HAP-1 (cell line): ENCODE data around the gene SMARCAL1.

ENCODE experiments used
- DNase-seq, 2 experiments: peaks; one replicate each; pipeline ENCODE4 v3.0.0-alpha.2; 2016 to 2020; ENCODE audit warnings: low spot score in 2 of 2
- H3K27me3 ChIP-seq: fragments of 250-450 bp; sonication (Bioruptor Pico); 2 replicates; pipeline ENCODE4 v1.5.1; 2020; ENCODE audit warnings: low read depth, mild to moderate bottlenecking, moderate library complexity
- H3K36me3 ChIP-seq: fragments of 250-450 bp; sonication (Bioruptor Pico); replicated peaks from 2 replicates; pipeline ENCODE4 v1.5.1; 2020; ENCODE audit warnings: mild to moderate bottlenecking
- H3K4me1 ChIP-seq: fragments of 250-450 bp; sonication (Bioruptor Pico); 2 replicates; pipeline ENCODE4 v1.5.1; 2020; ENCODE audit warnings: mild to moderate bottlenecking
- H3K4me3 ChIP-seq: fragments of 250-450 bp; sonication (Bioruptor Pico); 2 replicates; pipeline ENCODE4 v1.5.1; 2020; ENCODE audit warnings: mild to moderate bottlenecking, moderate library complexity
- H3K9me3 ChIP-seq: fragments of 250-450 bp; sonication (Bioruptor Pico); 2 replicates; pipeline ENCODE4 v1.5.1; 2020; ENCODE audit warnings: mild to moderate bottlenecking, moderate library complexity
- in situ Hi-C: fragments of 300-500 bp; cut with MboI; formaldehyde crosslinking; loops from 3 replicates; pipeline ENCODE4 v1.14.3; 2020; ENCODE audit warnings: low sequenced_read_pairs, inconsistent platforms, mixed read lengths

The SMARCAL1 gene

DNA sequence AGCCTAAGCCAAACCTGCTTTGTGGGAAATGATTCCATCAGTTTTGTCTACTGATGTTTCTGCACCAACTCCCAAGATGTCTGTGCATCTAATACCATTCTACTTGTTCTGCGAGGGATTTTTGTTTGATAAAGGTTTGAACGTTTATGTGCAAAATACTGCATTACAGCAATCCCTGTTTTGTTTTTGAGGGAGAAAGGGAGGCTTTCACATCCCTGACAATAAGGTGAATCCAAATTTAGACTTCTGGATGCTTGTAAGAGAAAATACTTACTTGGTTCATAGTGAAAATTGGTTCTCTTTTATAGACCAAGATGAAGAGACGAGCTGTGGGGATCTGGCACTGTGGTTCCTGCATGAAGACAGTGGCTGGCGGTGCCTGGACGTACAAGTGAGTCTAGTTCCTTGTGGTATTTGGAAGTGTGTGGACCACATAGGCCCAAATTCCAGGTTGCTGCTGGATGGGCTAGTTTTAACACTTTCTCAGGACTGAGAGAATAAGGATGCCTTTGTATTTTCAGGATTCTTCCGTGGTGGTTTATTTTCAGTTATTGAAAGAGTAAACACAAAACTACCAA, 87.4 kb downstream of the SMARCAL1 start:
- in situ Hi-C loops: loop anchor here (25.0 kb wide), 1 partner anchor 1013 kb away; no protein-coding TSS in a partner anchor
- H3K9me3 ChIP-seq: no peaks in the 10 kb centered on the region
- peaks cover 60% of the 10 kb centered on the region for H3K36me3 ChIP-seq
- H3K27me3 ChIP-seq: no peaks in the 10 kb centered on the region
- peaks cover 23% of the 10 kb centered on the region for H3K4me1 ChIP-seq
- H3K4me3 ChIP-seq: peak overlapping the region; percentile 98
- DNase-seq: no peak

DNA sequence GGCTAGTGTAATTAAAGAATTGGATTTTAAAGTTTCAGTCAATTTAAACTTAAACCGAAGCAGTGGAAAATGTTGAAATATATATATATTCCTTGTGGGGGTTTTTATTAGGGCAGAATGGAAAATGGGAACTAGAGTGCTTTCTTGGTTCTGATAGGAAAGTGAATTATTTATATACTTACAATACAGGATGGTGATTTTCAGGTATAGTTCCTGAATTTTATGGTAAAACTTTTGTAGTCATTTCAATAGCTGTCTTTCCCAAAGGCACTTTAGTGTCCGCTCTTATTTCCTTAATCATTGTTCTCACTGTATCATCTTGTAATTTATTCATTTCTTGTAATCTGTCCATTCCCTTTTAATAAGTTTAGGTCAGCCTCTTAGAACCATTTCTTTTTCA, 88.3 kb downstream of the SMARCAL1 start:
- no peaks in the 10 kb centered on the region for H3K27me3 ChIP-seq
- peaks cover 66% of the 10 kb centered on the region for H3K36me3 ChIP-seq
- peak overlapping the region; percentile 98 for H3K4me3 ChIP-seq
- no peaks in the 10 kb centered on the region for H3K9me3 ChIP-seq
- DNase-seq: no peak
- in situ Hi-C loops: loop anchor here (25.0 kb wide), 1 partner anchor 1012 kb away; no protein-coding TSS in a partner anchor
- H3K4me1 ChIP-seq: peaks cover 23% of the 10 kb centered on the region

DNA sequence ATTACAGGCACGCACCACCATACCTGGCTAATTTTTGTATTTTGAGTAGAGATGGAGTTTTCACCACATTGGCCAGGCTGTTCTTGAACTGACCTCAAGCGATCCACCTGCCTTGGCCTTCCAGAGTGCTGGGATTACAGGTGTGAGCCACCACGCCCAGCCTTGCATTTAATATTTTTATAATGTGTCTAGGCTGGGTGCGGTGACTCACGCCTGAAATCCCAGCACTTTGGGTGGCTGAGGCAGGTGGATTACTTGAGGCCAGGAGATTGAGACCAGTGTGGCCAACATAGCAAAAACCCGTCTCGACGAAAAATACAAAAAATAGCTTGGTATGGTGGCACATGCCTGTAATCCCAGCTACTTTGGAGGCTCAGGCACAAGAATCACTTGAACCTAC, 89.6 kb downstream of the SMARCAL1 start:
- Histone ChIP-seq H3K4me3 (no peak overlapping the region), H3K4me1 (peaks cover 23% of the 10 kb centered on the region), H3K9me3 (no peaks in the 10 kb centered on the region), H3K27me3 (no peaks in the 10 kb centered on the region), H3K36me3 (peaks cover 76% of the 10 kb centered on the region)
- DNase-seq: no peak
- in situ Hi-C loops: loop anchor here (25.0 kb wide), 1 partner anchor 1010 kb away; no protein-coding TSS in a partner anchor

DNA sequence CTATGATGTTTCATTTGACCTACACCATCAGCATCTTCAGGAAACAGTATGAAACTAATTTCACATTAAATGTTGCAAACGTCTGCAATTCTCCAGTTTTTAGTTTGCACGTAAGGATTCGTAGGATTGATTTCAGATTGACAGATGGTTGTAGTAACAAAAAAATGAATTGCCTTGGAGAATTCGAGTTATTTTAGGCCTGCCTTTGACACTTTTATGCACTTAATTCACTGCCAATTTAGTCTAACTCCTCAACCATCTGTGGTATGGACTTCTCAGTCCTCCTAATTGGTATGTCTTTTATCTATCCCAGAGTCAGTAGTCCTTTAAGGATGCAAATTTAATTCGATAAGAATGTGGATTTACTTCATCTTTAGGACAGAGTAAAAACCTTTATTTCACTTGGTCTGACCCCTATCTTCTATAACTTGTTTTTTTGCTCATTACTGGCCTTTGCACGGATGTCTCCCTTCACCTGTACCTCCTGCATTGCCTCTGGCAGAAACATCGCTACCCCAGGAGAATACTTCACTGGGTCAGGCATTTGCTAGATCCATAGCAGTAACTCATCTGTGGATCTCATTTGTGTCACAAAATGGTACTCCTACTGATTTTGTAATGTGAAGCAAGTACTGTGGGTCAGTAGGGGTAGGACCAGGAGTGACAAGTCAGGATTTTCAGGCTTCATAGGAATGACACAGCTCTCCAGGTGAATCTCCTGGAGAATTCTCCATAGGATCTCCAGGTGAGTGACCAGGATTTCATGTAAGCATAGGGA, 90.3 kb downstream of the SMARCAL1 start:
- in situ Hi-C loops: loop anchor here (25.0 kb wide), 1 partner anchor 1010 kb away; no protein-coding TSS in a partner anchor
- peaks cover 78% of the 10 kb centered on the region for H3K36me3 ChIP-seq

DNA sequence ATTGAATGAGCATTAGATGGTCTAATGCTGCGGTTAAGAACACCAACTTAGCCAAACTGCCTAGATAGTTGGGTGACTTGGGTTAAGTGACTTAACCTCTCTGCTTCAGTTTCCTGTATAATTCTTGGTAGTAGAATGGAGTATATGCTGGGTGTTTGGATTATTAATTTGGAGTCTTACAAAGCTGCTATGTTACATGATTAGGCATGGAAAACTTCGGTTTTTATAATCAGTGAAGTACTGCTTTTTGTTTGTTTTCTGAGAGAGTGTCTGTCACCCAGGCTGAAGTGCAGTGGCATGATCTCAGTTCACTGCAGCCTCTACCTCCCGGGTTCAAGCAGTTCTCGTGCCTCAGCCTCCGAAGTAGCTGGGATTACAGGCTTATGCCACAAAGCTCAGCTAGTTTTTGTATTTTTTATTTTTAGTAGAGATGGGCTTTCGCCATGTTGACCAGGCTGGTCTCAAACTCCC, 90.9 kb downstream of the SMARCAL1 start:
- Histone ChIP-seq H3K9me3 (no peaks in the 10 kb centered on the region), H3K27me3 (no peaks in the 10 kb centered on the region), H3K4me3 (no peak overlapping the region), H3K36me3 (peaks cover 80% of the 10 kb centered on the region), H3K4me1 (peaks cover 16% of the 10 kb centered on the region)
- DNase-seq: no peak
- in situ Hi-C loops: loop anchor here (25.0 kb wide), 1 partner anchor 1009 kb away; no protein-coding TSS in a partner anchor

More for the DNA sequence above, 90.3 kb downstream of the SMARCAL1 start:
- no peak for DNase-seq
- H3K9me3 ChIP-seq: no peaks in the 10 kb centered on the region
- H3K27me3 ChIP-seq: no peaks in the 10 kb centered on the region
- peaks cover 19% of the 10 kb centered on the region for H3K4me1 ChIP-seq
- no peak overlapping the region for H3K4me3 ChIP-seq

DNA sequence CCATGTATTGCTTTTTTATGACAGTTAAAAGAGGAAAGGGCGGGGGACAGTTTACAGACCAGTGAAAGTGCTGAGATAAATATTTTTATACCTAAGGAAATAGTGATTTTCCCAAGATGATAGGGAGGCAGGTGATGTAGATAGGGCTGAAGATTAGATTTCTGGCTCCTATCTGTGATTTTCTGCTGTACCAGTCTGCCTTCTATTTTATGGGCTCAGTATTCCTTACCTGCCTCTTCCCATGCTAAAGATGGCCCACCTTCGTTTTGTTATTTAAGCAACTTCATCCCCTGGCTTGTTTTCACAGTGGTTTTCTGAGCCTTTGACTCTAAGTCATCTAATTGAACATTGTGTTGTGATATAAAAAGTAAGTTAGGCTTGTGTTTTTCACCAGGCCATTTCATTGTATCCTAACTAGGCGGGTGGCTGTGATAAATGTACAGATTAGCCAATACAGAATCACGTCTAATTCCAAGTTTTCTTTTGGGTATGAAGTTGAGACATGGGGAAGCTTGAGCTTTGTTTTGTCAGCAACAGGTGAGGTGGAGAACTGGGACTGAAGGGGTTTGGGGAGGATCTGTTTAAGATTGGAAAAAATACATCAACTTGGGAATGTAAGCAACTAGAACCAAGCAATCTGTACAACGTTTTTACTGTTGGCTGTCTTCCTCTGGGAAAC, 91.6 kb downstream of the SMARCAL1 start:
- Histone ChIP-seq H3K27me3 (no peaks in the 10 kb centered on the region), H3K36me3 (peaks cover 79% of the 10 kb centered on the region), H3K4me1 (peaks cover 16% of the 10 kb centered on the region), H3K9me3 (no peaks in the 10 kb centered on the region), H3K4me3 (no peak overlapping the region)
- DNase-seq: no peak
- in situ Hi-C loops: loop anchor here (25.0 kb wide), 1 partner anchor 1008 kb away; no protein-coding TSS in a partner anchor

DNA sequence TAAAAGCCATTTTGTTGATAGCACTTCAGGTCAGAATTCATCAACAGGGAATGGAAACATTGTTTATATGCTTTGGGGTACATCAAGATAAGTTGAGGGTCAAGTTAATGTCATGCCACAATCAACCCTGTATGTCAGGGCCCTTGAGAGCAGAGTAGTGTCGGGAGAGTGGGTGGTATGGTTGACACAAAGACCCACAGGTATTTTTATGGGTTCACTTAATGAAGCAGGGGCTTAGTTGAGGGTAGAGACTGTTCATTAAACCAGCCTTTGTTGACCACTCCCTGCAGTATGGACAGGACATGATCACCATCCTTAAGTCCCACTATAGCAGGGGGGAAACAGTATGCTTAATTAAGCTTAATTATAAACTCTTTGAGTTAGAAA, 92.1 kb downstream of the SMARCAL1 start:
- Histone ChIP-seq H3K9me3 (no peaks in the 10 kb centered on the region), H3K27me3 (no peaks in the 10 kb centered on the region), H3K36me3 (peaks cover 73% of the 10 kb centered on the region), H3K4me1 (peaks cover 16% of the 10 kb centered on the region), H3K4me3 (no peak overlapping the region)
- in situ Hi-C loops: loop anchor here (25.0 kb wide), 1 partner anchor 1008 kb away; no protein-coding TSS in a partner anchor
- no peak for DNase-seq

DNA sequence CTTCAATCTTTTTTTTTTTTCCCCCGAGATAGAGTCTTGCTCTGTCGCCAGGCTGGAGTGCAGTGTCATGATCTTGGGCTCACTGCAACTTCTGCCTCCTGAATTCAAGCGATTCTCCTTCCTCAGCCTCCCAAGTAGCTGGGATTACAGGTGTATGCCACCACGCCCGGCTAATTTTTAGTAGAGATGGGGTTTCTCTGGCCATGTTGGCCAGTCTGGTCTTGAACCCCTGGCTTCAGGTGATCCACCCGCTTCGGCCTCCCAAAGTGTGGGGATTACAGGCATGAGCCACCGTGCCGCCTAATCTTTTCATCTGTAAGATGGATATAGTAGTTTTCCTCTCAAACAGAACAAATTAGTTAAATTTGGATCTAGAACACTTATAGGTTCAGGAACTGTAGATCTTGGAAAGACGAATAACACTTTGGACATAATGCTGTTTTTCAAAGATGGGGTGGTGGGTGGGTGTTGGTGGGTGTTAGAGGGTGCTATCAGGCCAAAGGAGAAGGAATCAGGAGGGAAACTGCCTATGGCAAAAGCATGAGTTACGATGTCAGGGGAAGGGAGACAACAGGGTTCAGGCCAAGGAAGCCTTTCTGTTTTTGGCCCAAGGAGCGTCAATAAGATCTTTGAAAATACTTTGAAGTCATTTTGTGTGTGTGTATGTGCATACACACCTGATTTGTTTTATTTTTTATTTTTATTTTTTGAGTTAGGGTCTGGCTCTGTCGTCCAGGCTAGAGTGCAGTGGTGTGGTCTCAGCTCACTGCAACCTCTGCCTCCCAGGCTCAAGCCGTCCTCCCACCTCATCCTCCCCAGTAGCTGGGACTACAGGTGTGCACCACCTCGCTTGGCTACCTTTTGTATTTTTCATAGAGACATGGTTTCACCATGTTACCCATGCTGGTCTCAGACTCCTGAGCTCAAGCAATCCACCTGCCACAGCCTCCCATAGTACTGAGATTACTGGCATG, 93.1 kb downstream of the SMARCAL1 start:
- no peaks in the 10 kb centered on the region for H3K27me3 ChIP-seq
- no peak for DNase-seq
- peaks cover 63% of the 10 kb centered on the region for H3K36me3 ChIP-seq
- H3K9me3 ChIP-seq: no peaks in the 10 kb centered on the region
- in situ Hi-C loops: loop anchor here (25.0 kb wide), 1 partner anchor 1007 kb away; no protein-coding TSS in a partner anchor
- no peak overlapping the region for H3K4me3 ChIP-seq
- peaks cover 14% of the 10 kb centered on the region for H3K4me1 ChIP-seq

DNA sequence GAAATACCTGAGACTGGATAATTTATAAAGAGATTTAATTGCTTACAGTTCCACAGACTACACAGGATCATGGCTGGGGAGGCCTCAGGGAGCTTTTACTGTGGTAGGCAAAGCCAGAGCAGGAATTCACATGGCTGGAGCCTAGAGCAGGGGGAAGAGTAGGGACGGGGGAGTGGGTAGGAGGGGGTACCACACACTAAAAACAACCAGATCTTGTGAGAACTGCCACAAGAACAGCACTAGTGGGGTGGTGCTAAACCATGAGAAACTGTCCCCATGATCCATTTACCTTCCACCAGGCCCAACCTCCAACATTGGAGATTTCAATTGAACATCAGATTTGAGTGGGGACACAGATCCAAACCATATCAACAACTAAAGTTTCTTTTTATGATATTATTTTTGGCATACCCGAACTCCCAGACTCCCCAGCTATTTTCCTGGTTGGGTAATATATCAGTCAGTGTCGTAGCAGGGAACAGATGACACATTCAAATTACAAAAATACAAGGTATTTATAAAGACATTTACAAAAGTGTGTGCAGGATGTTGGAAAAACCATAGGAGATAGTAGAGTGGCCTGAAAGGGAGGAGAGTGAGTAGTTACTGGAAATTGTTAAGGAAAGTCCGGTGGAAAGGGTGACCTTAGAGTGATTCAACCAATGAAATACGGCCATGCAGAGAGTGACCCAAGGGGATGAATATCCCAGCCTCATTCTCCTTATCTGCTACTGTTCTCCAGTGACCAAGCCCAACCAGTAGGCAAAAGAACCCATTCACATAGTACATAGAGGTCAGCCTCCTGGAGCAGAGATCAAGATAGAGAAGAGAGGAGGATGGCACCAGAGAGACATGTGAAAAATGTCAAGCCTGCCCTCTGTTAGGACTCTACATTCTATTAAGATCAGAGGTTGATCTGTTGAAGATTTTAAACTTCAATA, 95.2 kb downstream of the SMARCAL1 start:
- Histone ChIP-seq H3K9me3 (no peaks in the 10 kb centered on the region), H3K4me1 (no peaks in the 10 kb centered on the region), H3K27me3 (no peaks in the 10 kb centered on the region), H3K4me3 (no peak overlapping the region), H3K36me3 (peaks cover 45% of the 10 kb centered on the region)
- no peak for DNase-seq
- in situ Hi-C loops: loop anchor here (25.0 kb wide), 1 partner anchor 1005 kb away; no protein-coding TSS in a partner anchor

DNA sequence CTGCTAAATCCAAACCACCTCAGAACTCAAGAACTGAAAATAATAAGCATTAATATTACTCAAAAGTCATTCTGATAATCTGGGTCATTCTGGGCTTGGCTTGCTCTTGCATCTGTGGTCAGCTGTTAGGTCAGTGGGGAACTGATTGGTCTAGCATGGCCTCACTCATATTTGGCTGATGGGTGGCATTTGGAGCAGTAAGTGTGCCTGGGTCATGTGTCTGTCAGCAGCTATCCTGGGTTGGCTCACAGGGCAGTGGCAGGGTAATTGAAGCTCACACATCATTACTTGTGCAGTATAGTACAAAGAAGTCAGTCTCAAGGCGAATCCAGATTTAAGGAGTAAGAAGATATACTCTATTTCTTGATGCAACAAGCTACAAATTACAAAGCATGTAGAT, 95.9 kb downstream of the SMARCAL1 start:
- Histone ChIP-seq H3K9me3 (no peaks in the 10 kb centered on the region), H3K4me1 (no peaks in the 10 kb centered on the region), H3K27me3 (no peaks in the 10 kb centered on the region), H3K4me3 (no peak overlapping the region), H3K36me3 (peaks cover 37% of the 10 kb centered on the region)
- no peak for DNase-seq
- in situ Hi-C loops: loop anchor here (25.0 kb wide), 1 partner anchor 1004 kb away; no protein-coding TSS in a partner anchor

DNA sequence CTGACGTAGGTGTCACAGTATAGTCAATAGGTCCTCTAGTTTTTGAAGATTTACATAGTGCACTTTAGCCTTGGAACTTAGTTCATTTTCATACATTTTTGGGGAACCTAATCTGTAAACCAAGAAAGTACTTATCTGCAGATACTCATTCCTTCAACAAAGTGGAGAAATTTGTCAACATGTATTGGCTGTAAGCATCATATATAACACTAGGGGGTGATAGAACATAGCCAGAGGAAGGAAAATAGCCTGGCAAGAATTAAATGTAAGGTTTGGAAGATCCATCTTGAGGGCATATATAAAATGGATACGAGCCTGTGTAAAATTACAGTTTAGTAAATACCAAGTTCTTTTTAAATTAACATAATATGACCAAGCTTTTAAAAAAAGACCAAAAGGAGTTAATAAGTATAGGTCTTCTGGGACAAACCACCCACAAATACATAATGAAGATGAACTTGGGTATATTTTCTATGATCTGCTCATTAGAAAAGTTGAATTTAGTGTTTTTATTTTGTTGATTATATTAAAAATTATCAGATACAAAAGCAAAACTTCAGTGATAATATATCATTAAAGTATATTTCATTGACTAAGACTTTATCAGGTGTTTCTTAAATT, 104.6 kb downstream of the SMARCAL1 start:
- Histone ChIP-seq H3K4me1 (no peaks in the 10 kb centered on the region), H3K9me3 (no peaks in the 10 kb centered on the region), H3K4me3 (no peak overlapping the region), H3K27me3 (no peaks in the 10 kb centered on the region), H3K36me3 (no peaks in the 10 kb centered on the region; the same call in 1 of the 2 replicates)
- DNase-seq: peak in 1 of 2 experiments; percentile 62
- in situ Hi-C loops: loop anchor here (5.0 to 25.0 kb wide), 2 partner anchors 150 to 995 kb away; no protein-coding TSS in a partner anchor
